ENCODE measurements around the gene OGFOD3.
"Not testable (repeated sequence)": the region's sequence is repeated elsewhere in the genome, so short reads cannot be mapped to it uniquely, and the experiment has no call there.

Gene OGFOD3

GRCh38 chr17:82371333-82372248, 46.8 kb downstream of the OGFOD3 start, which contains the start of gene UTS2R:
Gene UTS2R, plus strand, starts transcription at chr17:82371765. Its CDS starts 2,560 bp downstream, at chr17:82374325.
- DNase-seq = no peak

GRCh38 chr17:82370471-82371332, 47.7 kb downstream of the OGFOD3 start:
- DNase-seq = no peak

GRCh38 chr17:82369211-82369610, 49.2 kb downstream of the OGFOD3 start:
- no peak for DNase-seq

- DNase-seq = no peak
These were observed 50.5 kb downstream of the OGFOD3 start for GRCh38 chr17:82367724-82368524.

- DNase-seq = no peak
These were observed 51.6 kb downstream of the OGFOD3 start for GRCh38 chr17:82366749-82367148.

GRCh38 chr17:82365606-82366295, 52.6 kb downstream of the OGFOD3 start:
- no peak for DNase-seq

GRCh38 chr17:82361885-82362633, 56.3 kb downstream of the OGFOD3 start:
- no peak for DNase-seq

GRCh38 chr17:82359451-82360074, 58.8 kb downstream of the OGFOD3 start:
- DNase-seq = not testable (repeated sequence)

- DNase-seq = no peak
These were observed 59.7 kb downstream of the OGFOD3 start, which contains the start of gene TEX19 for GRCh38 chr17:82358465-82359350. Gene TEX19, plus strand, starts transcription at chr17:82359247. Its CDS starts 2,904 bp downstream, at chr17:82362151.

GRCh38 chr17:82357394-82357793, 61.0 kb downstream of the OGFOD3 start:
- no peak for DNase-seq

GRCh38 chr17:82356845-82357355, 61.5 kb downstream of the OGFOD3 start:
- no peak for DNase-seq

GRCh38 chr17:82355770-82356427, 62.5 kb downstream of the OGFOD3 start:
- DNase-seq = no peak

- no peak for DNase-seq
These were observed 63.5 kb downstream of the OGFOD3 start for GRCh38 chr17:82354804-82355308.

GRCh38 chr17:82353484-82353883, 64.9 kb downstream of the OGFOD3 start:
- no peak for DNase-seq

- peak; percentile 65 to 72 (median 70) for DNase-seq
These were observed 66.5 kb downstream of the OGFOD3 start for GRCh38 chr17:82351713-82352488.

GRCh38 chr17:82351254-82351712, 67.1 kb downstream of the OGFOD3 start:
- DNase-seq = no peak

- DNase-seq = no peak
These were observed 68.0 kb downstream of the OGFOD3 start for GRCh38 chr17:82350182-82351030.
